ENCODE measurements around the gene EXD1.
"Not testable (repeated sequence)": the region's sequence is repeated elsewhere in the genome, so short reads cannot be mapped to it uniquely, and the experiment has no call there.

The EXD1 gene

DNA sequence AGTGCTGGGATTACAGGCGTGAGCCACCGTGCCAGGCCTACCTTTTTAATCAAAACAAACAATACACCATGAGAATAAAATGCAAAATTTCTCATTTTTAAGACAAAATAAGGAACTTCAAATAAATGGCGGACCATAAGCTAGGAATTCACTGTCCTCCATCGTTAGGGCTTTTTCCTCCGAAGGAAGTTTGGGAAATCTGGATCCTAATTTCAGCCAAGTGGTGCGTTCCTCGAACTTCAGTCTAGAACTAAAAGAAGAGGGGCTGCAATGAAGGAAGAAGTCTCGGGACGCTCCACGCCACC, 260 bp downstream of the EXD1 start:
- no peak for FAIRE-seq

DNA sequence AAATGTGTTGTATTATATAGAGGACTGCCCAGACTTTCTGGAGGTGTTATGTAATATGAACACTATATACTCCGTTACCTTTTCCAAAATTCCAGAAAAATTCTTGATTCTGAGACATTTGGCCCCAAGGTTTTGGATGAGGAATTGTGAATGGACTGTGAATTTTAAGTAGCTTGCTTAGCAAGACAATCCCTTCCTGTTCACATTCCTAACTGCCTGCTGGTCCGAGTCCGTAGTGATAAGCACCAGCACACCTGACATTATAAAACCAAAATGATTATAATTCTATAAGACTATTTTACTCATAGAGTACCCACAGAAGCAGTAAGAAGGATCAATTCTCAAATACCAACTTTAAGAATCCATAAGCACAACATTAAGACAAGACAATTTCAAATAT, 11.2 kb downstream of the EXD1 start:
- no peak for FAIRE-seq

DNA sequence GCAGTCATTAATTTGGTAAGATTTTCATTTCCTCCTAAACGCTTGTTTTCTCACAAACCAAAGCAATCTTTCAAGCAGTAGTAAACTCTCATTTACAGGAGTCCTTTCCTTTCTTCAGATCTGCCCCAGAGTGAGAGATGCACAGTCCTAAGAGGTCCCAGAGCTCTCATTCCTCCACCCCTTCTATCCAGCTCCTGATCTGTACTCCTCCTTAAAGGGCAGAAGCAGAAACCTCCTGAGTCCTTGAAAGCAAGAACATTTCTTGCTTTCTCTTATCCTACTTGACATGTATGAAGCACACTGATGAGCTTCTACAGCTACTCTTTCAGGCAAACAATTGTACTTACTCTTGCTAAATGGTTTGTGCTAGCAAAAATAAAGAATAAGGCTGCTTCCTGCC, 11.7 kb downstream of the EXD1 start:
- no peak for FAIRE-seq

DNA sequence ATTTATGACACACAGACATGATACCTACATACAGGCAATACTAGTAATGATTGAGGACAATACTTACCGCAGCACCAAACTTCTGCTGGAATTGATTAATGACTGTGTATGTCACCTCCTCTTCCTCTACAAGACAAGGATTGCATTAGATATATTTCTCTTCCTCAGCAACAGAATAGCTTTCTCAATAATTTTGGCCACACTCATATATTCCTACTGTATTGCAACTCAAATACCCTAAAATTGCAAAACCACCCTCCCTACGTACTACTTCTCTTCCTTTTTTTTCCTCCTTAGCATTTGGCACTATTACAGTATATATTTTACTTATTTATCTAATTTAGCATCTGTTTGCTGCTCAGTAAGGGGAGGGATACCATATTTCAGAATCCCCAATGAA, 14.8 kb downstream of the EXD1 start:
- no peak for FAIRE-seq

DNA sequence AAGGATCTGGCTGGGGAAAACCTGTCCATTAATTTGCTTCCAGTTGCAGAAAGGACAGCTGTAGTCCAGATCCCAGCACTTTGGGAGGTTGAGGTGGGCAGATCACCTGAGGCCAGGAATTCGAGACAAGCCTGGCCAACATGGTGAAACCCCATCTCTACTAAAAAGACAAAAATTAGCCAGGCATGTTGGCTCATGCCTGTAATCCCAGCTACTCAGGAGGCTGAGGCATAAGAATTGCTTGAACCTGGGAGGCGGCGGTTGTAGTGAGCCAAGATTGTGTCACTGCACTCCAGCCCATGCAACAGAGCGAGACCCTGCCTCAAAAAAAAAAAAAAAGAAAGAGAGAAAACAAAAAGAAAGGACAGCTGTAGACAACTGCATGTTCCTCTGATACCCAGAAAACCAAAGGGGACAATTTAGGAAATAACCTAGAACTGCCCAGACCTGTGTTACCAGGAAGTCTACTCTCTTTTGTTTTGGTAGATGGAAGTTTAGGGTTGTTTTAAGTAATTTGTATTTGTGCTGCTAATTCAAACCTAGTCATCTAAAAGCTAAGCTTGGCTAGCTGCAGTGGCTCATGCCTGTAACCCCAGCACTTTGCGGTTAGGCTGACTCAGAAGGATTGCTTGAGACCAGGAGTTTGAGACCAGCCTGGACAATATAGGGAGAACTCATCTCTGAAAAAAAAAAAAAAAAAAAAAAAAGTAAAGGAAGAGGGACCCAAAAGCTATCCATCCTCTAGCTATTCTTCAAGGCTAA, 22.7 kb downstream of the EXD1 start:
- FAIRE-seq = no peak

DNA sequence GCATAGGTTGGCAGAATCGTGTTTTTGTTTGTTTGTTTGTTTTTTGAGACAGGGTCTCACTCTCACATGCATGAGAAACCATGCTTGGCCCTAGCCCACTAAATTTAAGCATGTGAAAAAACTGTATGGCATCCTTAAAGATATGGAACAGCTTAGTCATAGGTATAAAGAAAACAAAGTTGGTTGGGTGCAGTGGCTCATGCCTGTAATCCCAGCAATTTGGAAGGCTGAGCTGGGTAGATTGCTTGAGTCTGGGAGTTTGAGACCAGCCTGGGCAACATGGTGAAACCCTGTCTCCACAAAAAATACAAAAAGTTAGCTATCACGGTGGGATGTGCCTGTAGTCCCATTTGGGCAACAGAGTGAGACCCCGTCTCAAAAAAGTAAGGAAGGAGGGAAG, 25.2 kb downstream of the EXD1 start:
- FAIRE-seq = no peak

DNA sequence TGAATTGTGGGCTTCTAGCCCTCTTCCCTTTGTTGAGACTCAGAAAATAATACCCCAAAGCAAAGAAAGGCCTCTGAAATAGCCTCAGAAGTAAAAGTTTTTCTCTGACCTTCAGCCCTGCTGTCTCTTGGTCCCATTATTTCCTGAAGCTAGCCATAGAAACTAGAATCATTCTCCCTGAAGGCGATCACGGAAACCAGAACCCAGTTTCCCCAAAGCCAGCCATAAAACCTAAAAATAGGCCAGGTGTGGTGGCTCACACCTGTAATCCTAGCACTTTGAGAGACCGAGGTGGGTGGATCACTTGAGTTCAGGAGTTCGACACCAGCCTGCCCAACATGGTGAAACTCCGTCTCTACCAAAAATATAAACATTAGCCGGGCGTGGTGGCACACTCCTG, 27.2 kb downstream of the EXD1 start:
- FAIRE-seq = no peak

DNA sequence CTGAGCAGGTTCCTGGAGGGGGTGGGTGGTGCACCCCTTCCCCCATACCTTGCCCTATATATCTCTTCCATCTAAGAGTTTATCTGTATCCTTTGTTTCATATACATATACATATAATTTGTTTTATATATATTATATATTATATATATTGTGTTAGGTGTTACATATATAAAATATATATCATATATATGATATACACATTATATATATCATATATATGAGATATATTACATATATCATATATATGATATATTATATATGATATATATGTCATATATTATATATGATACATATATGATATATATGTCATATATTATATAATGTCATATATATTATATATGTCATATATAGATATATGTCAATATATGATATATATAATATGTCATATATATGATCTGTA, 31.1 kb downstream of the EXD1 start:
- peak; percentile 91 for FAIRE-seq

DNA sequence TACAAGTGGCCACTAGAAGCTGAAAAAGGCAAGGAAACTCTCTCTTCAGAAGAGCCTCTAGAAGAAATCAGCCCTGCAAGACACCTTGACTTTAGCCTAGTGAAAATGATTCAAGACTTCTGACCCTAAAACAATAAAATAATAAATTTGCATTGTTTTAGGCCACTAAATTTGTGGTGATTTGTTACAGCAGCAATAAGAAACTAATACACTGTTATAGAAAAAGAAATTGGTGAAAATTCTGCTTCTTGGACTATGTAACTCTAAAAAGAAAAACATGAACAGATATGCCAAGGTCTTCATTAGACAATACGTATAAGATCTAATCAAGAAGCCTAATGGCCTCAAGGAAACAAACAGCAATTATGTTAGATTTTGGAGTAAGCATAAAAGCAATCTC, 36.1 kb downstream of the EXD1 start:
- no peak for FAIRE-seq

DNA sequence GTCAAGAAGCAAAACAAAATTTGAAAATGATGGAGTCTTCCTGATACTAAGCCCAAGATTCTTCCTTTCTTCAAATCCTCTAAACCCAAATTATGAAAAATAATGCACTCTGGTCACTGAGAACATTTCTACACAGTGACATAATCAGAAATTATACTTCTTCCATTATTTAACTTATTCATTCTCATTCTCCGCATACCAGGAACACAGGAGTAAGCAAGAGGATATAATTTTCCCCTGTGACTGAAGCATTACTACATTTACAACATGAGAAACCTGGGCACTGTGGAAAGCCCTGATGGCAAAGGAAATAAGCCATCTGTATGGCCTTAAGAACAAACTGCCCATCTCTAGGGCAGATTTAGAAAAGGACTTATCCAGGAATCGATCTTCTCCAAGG, 47.0 kb downstream of the EXD1 start:
- FAIRE-seq = no peak

DNA sequence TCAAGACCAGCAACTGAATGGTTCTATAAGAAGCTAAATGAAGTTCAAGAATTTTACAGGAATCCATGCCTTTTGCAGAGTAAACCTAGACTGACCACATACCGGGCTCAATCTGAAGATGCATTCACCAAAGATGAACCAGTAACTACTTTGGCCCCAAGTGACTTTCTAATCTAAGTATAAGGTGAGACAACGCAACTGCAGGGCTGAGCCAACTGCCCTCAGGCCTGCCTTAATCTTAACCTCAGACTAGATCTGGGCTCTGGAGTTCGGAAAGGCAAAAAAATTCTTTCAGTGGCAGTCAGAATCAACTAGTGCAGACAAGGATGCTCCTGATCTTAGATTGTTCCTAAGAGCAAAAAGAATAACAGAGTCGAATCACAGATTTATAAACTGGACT, 48.3 kb downstream of the EXD1 start:
- no peak for FAIRE-seq

DNA sequence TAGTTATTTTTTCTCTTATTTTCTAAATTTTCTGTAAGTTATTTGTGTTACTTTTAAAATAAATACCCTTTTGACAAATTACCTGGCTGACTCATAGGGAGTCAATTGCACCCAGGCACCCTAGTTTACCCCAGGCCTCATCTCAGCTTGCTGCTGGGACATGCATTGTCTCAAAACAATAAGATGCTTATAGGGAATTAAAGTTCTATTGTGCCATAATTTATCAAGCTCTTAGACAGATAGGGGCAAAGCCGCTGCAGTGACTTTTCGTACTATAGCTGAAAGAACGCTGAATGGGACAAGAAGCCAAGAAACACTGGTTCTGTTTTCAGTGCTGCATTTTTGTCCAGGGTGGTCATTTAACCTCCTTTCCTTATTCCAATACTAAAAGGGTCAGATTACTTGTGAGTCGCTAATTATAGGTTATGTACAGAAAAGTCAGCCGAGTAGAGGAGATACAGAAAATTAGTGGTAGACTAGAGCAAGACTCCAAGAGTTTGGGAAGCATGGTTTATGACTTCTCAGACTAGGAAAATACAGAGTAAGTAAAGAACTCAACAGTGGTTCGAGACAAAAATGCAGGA, 50.3 kb downstream of the EXD1 start:
- no peak for FAIRE-seq

DNA sequence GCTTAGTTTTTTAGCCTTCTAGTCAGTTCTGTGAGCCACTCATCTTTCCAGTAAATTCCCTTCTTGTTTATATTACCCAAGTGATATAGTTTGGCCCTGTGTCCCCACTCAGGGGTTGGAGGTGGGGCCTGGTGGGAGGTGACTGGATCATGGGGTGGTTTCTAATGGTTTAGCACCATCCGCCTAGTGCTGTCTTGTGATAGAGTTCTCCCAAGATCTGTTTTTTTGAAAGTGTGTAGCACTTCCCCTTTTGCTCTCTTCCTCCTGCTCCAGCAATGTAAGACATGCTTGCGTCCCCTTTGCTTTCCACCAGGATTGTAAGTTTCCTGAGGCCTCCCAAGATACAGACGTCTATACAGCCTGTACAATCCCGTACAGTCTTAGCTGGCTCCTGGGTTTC, 60.8 kb downstream of the EXD1 start:
- no peak for FAIRE-seq

DNA sequence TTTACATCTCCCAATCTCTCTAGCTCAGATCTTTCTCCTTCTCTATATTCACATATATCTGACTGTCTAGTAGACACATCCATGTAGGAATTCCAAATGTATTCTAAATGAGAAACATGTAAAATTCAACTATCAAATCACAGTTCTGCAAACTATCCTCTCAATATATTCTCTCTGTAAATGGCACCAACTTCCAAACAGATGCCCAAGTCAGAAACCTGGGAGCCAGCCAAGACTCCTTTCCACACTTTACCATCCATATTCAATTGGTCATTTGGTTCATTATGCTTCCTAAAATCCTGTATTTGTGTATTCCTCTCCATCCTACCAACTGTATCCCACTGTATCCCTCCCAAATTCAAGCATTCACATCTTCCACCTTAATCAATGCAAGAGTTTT, 61.5 kb downstream of the EXD1 start:
- FAIRE-seq = no peak

DNA sequence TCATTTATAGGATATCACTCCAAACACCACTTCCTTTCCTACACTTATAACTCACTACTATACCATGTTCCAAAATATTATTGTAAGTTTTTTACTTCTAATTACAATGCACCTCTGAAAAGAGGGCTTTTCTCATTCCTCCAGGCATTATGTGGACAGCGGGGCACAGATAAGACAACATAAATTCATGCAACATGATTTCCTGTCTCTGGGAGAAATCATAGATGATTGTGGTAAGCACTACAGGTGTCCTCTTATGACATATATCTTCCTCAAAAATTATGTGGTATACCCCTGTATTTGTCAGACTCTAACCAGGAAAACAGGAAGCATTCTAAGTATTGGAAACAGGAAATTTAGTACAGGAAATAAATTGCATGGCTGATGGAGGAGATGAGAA, 68.8 kb downstream of the EXD1 start:
- no peak for FAIRE-seq

DNA sequence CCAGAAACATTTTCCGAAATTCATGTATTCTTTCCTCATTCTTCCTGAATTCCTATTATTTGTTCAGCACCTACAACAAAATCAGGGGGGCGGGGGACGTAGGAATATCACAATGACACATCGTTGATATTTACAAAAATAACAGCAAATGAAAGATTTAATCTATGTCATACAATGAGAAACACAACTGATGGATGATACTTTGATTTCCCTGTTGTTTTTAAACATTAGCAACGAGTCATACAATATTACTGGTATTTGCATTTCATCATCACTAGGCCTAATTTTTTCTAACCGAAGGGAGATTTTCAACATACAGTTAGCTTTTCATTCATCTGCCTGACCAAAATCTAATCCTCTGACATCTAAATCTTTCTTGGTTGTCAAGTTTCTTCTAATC, 69.2 kb downstream of the EXD1 start:
- no peak for FAIRE-seq

DNA sequence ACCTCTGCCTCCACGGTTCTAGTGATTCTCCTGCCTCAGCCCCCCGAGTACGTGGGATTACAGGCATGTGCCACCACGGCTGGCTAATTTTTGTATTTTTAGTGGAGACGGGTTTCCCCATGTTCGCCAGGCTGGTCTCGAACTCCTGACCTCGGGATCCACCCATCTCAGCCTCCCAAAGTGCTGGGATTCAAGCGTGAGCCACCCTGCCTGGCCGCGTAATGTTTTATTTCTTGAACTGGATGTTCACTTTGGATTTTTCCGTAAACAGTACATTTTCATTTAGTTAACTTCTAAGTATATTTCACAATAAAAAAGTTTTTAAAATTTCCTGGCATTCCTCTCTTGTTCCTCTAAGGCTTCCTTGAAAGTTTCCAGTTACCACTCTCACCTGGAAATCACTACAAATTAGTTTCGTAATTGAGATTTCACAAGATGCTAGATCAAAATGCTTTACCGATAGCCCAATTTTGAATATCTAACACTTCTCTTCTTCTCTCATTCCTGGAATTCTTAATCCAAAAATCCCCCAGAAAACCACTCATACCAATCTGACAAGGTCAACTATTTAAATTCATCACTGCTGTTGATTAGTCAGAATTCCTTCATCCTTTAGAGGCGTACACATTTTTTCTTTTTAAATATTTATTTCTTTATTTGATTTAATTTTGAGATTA, 69.8 kb downstream of the EXD1 start:
- FAIRE-seq = no peak

DNA sequence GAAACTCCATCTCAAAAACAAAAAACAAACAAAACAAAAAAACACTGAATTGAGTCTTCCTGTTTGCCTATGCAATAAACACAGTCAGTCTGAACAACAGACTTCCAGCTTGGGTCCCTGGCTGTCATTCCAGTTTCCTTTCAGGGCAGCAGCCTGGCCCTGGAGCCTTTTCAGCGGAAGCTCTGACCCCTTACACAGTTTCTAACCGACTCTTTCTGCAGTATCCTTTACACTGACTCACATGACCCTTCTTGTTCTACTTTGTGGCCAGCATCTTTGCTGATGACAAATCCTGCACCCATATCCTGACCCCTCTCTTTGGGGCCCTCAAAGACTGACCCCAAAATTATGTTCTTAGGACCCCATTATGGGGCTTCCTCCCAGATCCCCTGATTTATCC, 76.1 kb downstream of the EXD1 start:
- FAIRE-seq = no peak

DNA sequence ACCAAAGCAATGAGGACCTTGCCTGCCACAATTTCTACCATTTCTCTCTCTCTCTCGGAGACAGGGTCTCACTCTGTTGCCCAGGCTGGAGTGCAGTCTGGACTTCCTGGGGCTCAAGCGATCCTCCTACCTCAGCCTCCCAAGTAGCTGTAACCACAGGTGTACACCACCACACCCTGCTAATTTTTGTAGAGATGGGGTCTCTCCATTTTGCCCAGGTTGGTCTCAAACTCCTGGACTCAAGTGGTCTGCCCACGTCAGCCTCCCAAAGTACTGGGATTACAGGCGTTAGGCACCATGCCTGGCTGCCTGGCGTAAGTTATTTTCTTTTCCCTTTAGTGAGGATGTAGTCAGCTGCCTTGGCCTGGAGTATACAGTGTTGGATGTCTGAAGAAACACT, 76.8 kb downstream of the EXD1 start:
- FAIRE-seq = no peak

DNA sequence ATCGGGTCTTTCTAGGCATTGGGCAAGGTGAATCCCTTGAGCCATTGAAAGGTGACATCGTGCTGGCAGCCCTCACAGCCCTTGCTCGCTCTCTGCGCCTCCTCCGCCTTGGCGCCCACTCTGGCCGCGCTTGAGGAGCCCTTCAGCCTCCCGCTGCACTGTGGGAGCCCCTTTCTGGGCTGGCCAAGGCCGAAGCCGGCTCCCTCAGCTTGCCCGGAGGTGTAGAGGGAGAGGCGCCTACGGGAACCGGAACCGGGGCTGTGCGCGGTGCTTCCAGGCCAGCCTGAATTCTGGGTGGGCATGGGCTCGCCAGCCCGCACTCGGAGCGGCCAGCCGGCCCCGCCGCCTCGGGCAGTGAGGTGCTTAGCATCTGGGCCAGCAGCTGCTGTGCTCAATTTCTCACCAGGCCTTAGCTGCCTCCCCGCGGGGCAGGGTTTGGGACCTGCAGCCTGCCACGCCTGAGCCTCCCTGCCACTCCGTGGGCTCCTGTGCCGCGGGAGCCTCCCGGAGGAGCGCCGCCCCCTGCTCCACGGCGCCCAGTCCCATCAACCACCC, 79.0 kb downstream of the EXD1 start:
- FAIRE-seq = no peak

DNA sequence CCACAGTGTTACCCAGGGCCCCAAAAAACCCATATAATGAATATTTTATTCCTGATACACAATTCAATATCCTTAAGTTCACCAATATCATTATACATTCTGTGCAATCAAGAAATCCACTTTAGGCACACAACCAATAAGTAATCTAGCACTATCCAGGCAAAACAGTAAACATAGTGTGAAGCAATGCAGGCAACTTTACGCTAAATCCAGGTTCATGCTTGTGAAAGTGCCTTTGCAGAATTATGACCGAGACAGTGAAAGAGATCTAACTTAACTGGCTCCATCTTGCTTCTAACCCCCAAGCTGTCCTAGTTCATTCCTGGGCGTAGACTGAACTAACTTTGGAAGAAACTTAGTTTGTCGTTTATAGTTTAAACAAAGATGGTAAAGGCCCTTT, 80.3 kb downstream of the EXD1 start:
- no peak for FAIRE-seq

DNA sequence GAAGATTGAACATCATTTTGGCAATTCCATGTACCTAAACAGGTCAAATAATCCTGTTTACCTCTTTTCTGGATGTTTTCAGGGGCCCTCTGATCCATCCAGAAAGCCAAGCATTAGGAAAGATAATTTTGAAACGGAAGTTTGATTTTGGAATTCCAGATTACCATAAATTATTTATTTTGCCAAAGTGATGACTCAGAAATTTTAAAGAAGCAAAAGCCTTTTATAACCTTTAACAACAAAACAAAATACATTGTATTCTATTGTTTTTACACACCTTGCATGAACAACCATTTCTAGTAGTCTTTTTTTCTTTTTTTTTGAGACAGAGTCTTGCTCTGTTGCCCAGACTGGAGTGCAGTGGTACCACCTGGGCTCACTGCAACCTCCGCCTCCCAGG, 82.5 kb downstream of the EXD1 start:
- no peak for FAIRE-seq

DNA sequence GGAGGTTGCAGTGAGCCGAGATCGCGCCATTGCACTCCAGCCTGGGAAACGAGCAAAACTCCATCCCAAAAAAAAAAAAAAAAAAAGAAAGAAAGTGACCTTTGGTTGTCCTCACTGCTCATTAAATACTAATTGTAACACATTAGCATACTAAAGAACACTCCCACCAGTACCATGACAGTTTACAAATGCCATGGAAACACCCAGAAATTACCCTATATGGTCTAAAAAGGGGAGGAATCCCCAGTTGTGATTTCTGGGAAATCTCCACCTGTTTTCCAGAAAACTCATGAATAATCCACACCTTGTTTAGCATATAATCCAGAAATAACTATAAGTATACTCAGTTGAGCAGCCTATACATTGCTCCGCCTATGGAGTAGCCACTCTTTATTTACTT, 90.9 kb downstream of the EXD1 start:
- no peak for FAIRE-seq

DNA sequence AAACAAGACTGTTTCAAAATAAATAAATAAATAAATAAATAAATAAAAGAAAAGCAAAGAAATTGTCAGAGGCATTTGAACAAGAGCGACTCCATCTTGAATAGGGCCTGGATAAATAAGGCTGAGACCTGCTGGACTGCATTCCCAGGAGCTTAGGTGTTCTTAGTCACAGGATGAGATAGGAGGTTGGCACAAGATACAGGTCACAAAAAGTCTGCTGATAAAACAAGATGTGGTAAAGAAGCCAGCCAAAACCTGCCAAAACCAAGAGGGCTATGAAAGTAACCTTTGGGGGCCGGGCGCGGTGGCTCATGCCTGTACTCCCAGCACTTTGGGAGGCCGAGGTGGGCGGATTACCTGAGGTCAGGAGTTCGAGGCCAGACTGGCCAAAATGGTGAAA, 91.4 kb downstream of the EXD1 start:
- FAIRE-seq = not testable (repeated sequence)

DNA sequence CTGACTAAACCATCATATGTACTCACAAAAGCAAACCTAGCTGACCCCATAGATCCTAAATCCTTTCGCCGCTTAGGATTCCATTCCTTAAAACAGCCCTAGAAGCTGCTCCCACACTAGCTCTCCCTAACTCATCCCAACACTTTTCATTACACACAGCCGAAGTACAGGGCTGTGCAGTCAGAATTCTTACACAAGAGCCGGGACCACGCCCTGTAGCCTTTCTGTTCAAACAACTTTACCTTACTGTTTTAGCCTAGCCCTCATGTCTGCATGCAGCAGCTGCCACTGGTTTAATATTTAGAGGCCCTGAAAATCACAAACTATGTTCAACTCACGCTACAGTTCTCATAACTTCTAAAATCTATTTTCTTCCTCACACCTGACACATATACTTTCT, 95.0 kb downstream of the EXD1 start:
- not testable (repeated sequence) for FAIRE-seq

All from G401.6 (cell line).